HG03521 (cell line): ENCODE results near the gene GDF11.

Experiments
- ATAC-seq: cut with Tn5 transposase; IDR thresholded peaks from one replicate; pipeline ENCODE4 v1.9.1; 2021; ENCODE audit warnings: mild to moderate bottlenecking, moderate library complexity; ENCODE audit not compliant: unreplicated experiment

The GDF11 gene

DNA sequence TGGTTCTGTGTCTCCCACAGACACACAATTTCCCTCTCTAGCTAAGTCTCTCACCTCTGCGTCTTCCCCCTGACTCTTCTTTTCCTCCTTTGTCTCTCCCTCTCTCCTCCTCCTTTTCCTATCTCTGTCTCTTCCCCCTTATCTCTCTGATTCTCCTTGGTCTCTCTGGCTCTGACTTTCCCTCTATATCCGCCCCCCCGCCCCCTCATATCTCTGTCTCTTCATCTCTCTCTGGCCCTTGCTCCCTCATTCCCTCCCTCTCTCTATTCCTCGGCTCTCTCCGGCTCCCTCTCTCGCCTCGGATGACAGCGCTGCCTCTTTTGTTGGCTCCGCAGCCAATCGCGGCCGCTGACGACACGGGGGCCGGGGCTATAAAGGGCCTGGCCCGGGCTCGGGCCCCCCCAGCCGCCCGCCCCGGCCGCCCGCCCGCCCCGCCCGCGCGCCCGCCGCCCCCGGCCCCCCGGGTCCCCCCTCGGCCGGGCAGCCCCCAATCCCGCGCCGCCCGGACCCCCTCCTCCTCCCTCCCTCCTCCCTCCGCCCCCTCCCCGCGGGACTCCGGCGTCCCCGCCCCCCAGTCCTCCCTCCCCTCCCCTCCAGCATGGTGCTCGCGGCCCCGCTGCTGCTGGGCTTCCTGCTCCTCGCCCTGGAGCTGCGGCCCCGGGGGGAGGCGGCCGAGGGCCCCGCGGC, at the start of gene GDF11:
TSS of gene GDF11 (plus strand) at position 404 of the 687 bp plus-strand sequence. CDS start at position 599, 195 bp downstream.
- ATAC-seq = no peak

- no peak for ATAC-seq
These were observed 49.4 kb upstream of the GDF11 start for GRCh38 chr12:55693323-55694187.

- no peak for ATAC-seq
These were observed 48.8 kb upstream of the GDF11 start for GRCh38 chr12:55694188-55694515.

- ATAC-seq = no peak
These were observed 48.3 kb upstream of the GDF11 start for GRCh38 chr12:55694651-55695050.

GRCh38 chr12:55695349-55695748, 47.6 kb upstream of the GDF11 start:
- ATAC-seq = no peak

- ATAC-seq = no peak
These were observed 46.8 kb upstream of the GDF11 start for GRCh38 chr12:55696141-55696540.

GRCh38 chr12:55696796-55697462, 46.0 kb upstream of the GDF11 start:
- ATAC-seq = no peak

GRCh38 chr12:55697686-55698085, 45.2 kb upstream of the GDF11 start:
- ATAC-seq = no peak

DNA sequence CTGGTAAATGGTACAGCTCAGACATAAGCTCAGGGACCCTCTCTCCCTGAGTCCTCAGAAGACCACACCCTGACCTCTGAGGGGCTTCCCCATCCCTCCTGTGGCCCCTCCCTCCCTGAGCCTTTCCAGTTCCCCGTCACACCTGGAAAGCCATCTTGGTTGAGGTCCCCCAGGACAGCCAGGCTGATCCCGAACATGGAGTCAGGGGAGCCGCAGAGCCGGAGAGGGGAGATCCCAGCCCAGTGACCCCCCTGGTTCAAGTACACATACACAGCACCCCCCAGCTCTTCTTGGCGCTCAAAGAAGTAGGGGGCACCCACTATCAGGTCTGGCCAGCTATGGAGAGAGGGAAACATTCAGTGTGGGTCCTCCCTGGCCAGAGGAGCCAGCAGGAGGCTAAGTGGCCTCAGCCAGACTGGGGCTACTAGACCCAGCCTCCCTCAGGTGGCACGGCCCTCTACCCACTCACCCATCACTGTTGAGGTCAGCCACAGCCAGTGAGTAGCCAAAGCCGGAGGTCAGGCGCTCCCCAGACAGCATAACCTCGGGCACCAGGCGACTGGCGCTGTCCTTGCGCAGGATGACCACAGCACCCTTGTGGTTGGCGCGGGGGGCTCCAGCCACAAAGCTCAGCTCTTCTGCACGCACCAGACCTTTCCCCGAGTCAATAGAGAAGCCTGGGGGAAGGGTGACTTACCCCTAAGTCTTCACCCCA, 44.5 kb upstream of the GDF11 start:
- no peak for ATAC-seq

- ATAC-seq = no peak
These were observed 44.0 kb upstream of the GDF11 start for GRCh38 chr12:55698965-55699364.

- no peak for ATAC-seq
These were observed 43.4 kb upstream of the GDF11 start for GRCh38 chr12:55699471-55700055.

DNA sequence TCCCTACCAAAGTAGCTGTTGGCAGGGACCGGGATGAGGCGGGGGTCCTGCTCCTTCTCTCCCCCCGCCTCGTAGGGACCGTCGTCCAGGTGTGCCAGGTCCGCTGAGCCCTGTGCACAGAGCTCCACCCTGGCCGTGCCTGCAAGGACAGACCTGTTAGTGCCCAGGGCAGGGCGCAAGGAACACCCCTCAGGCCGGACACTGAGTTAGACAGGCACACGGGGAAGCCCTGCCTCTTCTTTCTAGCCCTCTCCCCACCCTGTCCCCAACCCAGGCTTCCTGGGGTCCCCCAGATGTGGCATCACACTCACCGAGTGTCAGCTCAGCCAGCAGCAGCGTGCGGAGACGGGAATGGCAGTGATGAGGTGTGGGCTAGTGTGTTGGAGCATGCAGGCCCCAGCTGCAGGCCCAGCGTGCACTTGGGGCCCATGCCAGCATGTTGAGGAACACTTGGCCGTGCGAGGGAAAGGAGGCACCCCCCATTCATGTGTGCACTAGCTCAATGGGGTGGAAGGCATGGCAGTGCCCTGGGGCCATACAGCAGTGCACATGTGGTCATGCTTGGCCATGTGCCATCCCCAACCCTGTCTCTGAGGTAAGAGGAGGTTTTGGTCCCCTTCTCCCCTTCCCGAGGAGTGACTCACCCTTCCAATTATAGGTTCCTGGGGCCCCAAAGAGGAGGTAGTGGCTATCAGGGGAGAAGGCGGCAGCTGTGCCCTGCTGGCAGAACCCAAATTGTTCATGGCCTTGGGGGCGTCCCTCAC, 42.5 kb upstream of the GDF11 start:
- no peak for ATAC-seq

DNA sequence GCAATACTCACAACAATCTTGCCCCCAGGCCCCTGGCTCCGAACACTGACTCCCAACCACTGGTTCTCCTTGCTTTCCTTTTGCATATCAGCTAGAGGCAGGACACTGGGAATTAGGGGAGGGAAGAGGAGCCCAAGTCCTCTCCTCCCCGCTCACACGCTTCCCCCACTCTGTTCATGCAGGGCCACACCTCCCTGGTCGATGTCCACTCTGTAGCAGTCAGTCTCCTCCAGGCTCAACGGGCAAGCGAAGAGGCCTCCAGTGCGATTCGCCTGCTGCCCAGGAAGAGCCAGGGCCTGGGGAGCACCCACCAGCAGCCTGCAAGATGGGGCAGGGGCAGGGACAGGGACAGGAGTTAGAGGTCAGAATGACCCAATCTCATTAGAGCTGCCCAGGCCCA, 40.1 kb upstream of the GDF11 start:
- no peak for ATAC-seq

DNA sequence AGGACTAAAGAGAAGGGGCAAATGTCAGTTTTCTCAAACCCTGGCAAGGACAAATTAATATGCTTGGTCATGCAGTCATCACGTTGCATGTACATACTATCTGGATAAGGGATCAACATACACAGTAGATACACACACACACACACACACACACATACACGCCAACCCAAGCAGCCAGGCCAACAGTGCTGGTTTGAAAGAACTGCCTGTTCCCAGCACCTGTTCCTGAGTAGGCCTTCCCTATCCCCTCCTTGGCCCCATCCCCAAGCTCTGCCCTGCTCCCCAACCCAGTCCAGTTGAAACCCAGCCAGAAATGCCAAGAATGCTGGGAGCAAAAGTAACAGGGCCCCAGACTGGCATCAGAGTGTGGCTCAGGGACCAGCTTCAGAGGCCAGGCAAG, 39.6 kb upstream of the GDF11 start:
- no peak for ATAC-seq

DNA sequence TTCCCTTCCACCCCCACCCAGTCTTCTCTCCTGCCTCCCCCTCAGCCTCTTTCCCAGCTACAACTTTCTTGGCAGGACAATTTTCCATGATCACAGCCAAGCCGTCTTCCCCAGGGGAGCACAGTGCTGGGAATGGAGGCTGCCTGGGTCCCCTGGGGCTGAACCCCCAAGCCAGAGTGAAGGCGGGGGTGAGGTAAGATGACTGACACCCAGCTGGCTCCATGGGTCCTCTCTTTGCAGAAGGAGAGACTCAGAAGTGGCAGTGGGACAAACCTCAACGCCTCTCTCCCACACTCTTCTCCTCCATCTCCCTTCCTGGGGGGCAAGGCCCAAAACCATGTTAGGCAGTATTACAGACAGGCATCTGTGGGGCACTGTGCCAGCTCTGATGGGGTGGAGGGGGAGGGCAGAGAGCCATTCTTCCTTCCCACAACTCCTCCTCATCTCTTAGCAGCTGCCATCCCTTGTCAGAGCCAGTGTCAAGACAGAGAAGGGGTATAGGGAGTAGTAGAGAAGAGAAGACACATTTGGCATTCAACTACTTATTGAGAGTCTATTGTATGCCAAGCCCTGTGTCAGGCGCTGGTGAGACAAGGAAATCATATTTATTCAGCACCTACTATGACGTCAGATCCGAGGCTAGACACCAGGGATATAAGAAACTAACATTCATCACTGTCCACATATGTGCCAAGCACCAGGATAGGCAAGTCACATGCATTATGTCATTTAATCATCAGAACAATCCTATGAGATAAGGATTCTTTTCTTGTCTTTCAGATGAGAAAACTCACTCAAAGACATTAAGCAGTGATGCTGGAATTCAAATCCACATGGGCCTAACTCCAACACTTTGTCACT, 38.8 kb upstream of the GDF11 start:
- no peak for ATAC-seq

DNA sequence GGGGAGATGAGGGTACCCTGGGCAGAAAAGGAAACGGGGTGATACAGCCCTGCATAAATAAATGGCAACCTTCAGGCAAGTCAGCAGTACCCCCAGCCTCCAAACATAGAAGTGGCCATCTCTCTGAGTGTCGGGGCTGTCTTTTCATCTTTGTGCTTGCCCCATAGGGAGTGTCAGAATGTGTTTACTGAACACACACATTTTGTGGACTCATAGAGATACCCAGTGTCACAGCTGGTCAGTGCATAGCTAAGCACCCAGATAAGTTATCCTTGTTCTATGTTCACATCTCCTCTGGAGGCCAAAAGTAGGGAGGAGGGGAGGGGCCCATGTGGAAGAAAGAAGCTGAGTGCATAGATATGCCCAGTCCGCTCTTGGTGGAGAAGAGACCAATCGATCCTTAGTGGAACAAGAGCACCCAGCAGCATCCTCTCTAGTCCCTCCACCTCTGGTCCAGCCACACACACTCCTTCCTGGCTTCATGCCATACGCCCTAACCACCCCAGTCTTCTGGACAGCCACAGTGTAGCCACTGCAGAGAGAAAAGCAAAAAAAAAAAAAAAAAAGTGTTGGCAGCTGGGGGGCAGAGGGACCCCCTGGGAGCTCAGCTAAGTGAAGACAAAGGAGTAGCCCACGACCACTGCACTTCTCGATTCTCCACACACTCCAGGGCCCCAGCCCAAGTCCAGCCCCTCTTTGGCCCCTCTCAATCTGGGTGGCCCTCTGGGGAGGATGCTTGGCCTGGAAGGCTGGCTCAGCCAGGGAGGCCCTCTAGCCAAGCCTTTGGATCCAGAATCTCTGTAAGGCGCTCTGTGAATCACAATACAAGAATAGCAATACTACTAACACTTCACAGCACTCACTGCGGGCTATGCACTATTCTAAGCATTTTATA, 37.9 kb upstream of the GDF11 start:
- no peak for ATAC-seq

DNA sequence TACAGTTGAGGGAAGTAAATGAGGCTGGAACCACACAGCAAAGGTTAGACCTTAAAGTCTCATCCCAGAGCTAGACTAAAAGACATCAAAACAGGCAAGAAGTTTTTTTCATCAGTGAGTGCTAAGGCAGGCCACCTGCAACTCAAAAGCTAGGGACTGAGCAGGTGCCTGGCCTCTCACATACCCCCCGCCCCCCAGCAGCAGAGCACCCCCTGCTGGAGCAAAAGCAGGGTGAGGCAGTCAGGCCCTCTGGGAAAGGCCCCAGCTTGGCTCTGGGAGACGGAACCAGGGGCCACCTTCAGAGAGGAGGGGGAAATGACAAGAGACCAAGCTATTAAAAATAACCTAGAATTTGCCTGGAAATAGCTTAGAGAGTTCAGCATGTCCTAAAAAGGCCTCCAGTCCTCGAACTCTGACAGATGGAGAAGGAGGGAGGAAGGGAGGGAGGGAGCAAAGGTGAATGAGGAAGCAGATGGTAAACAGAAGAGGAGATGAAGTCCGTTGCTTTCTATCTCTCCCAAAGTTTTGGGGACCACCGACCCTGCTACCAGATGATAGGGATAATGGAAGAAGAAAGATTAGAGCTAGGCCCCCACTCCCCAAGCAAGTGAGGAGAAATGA, 37.0 kb upstream of the GDF11 start:
- ATAC-seq = no peak
